HG02973 (cell line): Measurements from ENCODE around the gene POLR2H.

ENCODE experiments used
- ATAC-seq: cut with Tn5 transposase; IDR thresholded peaks from one replicate; pipeline ENCODE4 v1.9.1; 2021; ENCODE audit warnings: moderate library complexity; ENCODE audit not compliant: unreplicated experiment

POLR2H gene

DNA sequence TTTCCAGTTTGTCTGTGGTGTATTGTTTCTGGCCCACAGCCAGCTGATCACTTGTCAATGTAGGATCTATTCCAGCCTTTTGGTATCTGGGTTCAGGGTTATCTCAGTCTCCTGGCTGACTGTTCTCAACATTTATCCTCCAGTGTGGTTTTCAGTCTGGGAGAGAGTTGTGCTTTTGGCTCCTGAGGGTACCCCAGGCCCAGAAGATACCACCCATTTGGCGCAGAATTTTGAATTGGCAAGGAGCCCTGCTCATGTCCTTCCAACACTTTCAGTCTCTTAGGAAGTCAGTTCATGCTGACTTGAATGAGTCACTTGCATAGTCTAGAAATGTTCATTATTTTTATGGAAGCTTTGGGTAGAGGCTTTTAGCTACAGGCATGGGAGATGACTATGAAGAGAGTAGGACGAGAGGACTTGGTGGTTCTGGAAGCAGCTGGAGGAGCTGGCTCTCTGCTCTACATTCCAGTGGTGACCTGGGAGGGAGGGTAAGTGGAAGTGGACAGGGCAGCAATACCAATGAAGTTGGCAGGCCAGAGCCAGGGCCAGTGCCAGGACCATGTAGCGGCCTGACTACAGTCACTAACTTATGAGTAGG lies 7.2 kb downstream of the POLR2H start:
- ATAC-seq: no peak

DNA sequence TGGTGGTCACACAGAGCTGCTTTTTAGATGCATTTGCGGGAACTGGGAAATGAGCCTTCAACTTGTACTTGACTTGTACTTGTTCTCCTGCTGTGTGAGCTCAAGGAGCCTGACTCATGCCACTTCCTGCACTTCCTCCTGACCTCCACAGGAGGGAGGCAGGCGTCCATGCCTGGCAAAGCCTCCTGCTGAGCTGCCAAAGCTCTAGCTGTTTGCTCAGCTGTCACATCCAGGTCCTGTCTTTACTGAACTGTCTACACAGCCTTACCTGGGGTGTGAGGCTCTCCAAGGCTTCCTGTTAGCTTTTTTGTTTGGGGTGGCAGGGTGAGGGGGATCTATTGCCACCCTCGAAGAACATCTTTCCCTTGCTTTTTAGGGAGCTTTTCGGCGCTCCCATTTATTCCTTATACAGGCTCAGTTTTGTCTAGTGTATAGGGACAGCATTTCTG lies 10.1 kb downstream of the POLR2H start:
- peak; percentile 80 for ATAC-seq

DNA sequence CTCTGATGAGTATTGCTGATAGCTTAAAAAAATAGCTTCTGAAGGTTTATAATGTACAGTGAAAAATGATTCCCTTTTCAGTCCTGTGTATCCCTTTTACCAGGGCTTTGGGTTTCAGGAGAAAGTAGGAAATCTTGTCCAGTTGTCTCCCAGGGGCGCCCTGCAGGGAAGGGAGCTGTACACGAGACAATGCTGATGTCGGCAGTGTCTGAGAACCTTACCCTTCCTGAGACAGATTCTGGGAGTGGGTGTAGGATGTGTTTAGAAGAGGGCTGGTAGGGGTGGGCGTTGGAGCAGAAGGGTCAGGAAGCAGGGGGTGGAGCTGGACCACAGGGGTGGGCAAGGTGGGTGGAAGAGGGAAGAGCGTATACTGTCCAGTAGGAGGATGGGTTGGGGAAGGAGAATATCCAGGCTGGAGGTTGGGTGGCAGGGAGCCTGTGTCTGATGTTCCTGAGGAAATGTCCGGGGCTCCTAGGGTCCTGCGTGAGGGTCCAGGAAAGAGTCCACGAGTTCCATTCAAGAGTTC lies 10.8 kb downstream of the POLR2H start:
- ATAC-seq: no peak

DNA sequence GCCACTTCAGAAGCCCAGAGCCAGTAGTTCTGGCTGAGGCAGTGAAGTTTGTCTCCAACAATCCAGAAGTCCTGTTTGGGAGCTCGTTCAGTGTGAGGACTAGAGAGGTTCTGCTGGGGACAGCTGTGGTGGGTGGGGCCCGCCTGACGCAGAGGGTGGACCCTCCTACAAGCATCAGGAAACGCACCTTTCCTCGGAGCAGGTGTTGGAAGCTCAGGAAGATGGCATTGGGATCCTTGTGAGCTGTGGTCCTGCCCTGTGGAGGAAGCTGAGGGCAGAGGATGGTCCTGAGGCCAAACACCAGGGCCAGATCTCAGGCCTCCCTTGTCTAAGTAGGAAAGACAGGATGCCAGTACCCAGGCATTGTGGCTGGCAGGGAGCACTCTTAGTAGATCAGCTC lies 11.4 kb downstream of the POLR2H start:
- no peak for ATAC-seq

GRCh38 chr3:184373422-184373821 lies 11.9 kb downstream of the POLR2H start:
- ATAC-seq: no peak

DNA sequence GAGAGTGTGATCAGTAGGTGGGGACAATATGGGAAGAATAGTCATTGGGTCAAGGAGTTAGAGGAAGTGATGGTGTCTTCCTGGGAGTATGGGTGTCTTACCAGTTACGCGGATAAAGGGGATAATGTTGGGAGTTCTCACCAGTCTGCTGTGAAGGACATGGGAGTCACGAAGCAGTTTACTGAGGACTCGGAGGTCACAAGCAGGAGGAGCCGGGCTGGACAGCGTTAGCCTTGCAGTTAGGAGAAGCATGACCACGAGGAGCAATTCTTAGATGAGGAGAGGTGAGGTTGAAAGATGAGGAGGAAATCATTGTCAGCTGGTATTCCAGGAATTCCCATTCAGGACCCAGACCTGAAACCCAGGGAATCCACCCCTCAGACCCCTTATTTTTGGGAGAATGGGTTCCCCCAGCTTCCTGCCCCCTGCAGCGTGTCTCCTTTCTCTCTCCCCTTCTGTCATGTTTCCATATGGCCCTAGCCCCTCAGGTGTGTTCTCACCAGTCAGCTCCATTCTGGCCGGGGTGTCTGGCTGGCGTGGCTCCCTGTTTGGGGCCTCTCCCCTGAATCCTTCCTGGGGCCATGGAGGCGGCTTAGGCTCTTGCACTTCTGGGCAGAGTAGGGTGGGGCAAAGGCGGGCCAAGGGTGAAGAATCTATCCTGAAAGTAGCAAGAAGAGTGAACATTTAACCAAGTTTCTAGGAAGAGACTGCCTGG lies 14.4 kb downstream of the POLR2H start:
- no peak for ATAC-seq

GRCh38 chr3:184377374-184377773 lies 15.9 kb downstream of the POLR2H start:
- no peak for ATAC-seq

DNA sequence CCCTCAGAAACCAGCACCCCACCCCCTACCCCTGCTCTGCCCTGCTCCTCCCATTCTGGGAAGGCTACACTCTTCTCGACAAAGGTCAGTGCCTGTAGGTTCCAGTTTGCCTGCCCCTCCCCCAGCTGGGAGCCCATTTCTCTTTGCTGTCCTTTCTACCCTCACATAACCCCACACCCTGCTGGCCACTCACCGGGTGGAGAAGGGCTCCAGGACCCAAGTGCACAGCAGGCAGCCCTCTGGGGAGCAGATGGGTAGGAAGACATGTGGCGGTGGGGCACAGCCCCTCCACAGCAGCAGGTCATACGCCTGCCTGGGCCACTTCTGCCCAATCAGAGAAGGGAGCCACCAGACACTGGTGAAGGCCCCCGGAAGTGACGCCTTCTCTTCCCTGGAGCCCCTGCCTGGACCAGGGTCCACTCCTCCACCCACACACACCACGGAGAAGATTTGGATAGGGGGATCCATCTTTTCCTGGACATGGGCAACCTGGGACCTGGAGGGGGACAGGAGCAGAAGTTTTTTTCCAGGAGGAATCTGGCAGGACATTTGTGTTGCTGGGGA lies 16.5 kb downstream of the POLR2H start, which contains the start of gene THPO:
Gene THPO (minus strand): TSS at position 326 of the 564 bp plus-strand sequence. CDS start 1,948 bp downstream, outside the sequence.
- no peak for ATAC-seq

DNA sequence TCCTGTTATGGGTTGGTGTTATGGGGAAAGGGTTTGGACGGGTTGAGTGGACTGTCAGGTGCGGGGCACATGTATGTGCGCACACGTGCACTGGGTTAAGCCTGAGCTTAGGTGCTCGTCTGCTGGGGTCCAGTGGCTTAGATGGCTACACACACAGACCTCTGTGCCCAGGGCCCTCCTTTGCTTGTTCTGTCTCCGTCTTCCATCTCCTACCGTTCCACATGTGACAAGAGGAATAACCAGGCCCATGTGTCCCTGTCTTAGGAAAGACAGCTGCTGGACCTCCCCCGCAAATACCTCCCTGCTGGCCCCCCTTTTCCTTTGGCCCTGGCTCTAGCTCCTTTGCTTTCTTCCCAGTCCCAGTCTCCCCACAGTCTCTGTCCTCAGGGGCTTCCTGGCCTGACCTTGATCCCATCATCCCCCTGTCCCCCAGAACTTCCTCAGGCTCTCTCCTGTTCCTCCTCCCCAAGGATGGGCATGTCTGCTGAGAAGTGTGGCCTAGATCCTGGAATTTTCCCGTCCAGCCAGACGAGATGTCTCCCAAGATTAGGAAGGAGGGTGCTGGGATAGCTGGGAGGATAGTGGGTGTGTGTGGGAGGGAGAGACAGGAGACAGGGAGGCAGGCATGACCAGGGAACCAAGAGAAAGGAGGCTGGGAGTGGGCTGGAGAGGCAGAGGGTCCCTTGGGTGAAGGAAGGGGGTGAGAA lies 17.3 kb downstream of the POLR2H start:
- no peak for ATAC-seq

- no peak for ATAC-seq
These were observed 18.1 kb downstream of the POLR2H start, which contains the start of gene CHRD for GRCh38 chr3:184379358-184380184. Gene CHRD (plus strand): TSS chr3:184380054. CDS start chr3:184380319, 265 bp downstream.

DNA sequence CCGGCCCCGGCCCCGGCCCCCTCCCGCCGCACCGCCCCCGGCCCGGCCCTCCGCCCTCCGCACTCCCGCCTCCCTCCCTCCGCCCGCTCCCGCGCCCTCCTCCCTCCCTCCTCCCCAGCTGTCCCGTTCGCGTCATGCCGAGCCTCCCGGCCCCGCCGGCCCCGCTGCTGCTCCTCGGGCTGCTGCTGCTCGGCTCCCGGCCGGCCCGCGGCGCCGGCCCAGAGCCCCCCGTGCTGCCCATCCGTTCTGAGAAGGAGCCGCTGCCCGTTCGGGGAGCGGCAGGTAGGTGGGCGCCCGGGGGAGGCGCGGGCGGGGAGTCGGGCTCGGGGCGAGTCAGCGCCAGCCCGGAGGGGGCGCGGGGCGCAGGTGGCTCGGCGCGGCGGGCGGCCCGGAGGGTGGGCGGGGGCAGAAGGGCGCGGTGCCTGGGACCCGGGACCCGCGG lies 18.7 kb downstream of the POLR2H start:
- no peak for ATAC-seq

DNA sequence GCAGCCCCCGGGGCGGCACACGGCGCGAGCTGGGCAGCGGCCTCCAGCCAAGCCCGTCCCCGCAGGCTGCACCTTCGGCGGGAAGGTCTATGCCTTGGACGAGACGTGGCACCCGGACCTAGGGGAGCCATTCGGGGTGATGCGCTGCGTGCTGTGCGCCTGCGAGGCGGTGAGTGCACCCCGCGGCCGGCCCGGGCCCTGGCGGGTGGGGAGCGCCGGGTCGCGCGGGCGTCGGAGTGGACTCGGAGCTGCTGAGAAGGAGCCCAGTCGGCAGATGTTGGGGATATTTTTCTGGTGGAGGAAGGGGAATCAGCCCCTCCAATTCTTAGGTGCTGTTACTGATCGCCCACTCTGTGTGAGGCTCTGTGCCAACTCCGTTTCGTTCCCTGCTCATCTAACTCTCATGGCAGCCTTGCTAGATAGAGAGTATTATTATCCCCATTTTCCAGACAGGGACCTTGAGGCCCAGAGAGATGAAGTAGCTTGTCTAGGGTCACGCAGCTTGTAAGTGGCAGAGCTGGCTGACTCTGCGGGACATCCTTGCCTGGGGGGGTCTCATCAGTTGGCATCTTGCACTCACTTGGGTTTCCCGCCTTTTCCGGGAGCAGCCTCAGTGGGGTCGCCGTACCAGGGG lies 19.2 kb downstream of the POLR2H start:
- no peak for ATAC-seq

DNA sequence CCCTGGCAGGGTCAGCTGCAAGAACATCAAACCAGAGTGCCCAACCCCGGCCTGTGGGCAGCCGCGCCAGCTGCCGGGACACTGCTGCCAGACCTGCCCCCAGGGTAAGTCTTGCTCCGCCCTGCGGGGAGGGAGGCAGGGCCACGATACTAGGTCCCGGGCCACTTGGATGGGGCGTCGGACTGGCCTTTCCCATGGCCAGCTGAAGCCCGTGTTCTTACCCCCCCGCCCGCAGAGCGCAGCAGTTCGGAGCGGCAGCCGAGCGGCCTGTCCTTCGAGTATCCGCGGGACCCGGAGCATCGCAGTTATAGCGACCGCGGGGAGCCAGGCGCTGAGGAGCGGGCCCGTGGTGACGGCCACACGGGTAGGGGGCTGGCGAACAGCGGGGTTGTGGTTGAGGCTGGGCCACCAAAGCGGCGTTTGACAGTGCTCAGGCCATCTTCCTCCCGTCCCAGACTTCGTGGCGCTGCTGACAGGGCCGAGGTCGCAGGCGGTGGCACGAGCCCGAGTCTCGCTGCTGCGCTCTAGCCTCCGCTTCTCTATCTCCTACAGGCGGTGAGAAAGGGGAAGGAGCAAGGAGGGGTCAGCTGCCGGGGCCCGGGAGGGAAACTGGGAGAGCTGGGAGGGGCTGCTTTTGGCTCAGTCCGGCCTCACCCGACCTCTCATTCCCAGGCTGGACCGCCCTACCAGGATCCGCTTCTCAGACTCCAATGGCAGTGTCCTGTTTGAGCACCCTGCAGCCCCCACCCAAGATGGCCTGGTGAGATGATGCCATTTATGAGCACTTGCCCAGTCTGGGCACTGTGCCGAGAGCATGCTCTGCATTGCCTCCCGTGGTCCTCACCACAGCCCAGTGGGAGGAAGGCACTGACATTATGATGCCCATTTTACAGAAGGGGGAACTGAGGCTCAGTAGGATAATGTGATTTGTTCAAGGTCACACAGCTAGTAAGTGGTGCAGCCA lies 20.0 kb downstream of the POLR2H start:
- no peak for ATAC-seq

GRCh38 chr3:184382326-184383032 lies 21.0 kb downstream of the POLR2H start:
- ATAC-seq: no peak

- ATAC-seq: no peak
These were observed 21.7 kb downstream of the POLR2H start for GRCh38 chr3:184383033-184383740.

GRCh38 chr3:184384342-184384741 lies 22.8 kb downstream of the POLR2H start:
- no peak for ATAC-seq

GRCh38 chr3:184384856-184385422 lies 23.4 kb downstream of the POLR2H start:
- ATAC-seq: no peak
